ENCODE results near the gene NUP37. TPM values are rescaled to one million over a fixed set of nuclear protein-coding genes. Genes with fewer than 3 reads are reported as not detected.

Gene NUP37
- total RNA-seq, 1 donor from 2014 or later, result 19.1 TPM

DNA sequence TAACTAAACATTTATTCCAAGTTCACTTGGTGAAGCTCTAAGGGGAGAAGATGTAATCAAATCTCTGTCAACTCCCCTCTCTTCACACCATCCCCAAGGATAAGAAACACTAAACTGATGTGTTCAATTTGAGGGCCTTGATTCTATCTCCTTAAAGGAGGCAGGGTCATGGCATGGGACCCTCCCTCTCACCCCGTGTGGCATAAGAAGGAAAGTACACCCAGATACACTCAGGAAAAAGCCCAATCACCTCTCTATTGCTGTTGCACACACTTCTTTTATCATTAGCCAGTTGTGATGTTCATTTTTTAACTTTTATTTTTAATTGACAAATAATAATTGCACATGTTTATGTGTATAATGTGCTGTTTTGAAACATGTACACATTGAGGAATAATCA is 93.2 kb downstream of the NUP37 start:
- ATAC-seq (no peak), DNase-seq (no peak)
- Histone ChIP-seq H3K36me3 (peaks cover 29% of the 10 kb centered on the region), H3K4me1 (no peaks in the 10 kb centered on the region), H3K9me3 (no peaks in the 10 kb centered on the region), H3K27ac (no peak overlapping the region), H3K4me3 (no peak overlapping the region), H3K27me3 (ENCODE audit: low read depth) (no peaks in the 10 kb centered on the region)
- TF ChIP-seq CTCF (IDR thresholded peaks at IDR 0.05), result no peak
- intact Hi-C loops (cut with DNase I), result no loop called here

DNA sequence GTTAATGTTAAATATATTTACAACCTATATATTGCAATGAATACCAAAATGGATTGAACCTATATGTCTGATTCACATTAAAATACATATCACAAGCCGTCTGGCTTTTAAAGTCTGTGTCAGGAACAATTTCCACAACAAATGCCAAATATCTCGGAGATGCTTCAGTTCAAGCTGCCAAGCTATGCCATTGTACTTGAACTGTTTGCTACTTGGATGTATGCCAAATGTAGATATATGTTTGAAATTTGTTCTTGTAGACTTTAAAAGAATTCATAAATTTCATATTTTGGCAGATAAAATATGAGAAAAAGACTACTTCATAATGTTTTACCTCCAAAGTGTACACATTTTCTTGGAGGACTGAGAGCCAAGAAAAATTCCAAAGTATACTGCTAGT is 95.1 kb downstream of the NUP37 start:
- H3K4me3 ChIP-seq, result no peak overlapping the region
- ATAC-seq, result no peak
- no peak for TF ChIP-seq CTCF (IDR thresholded peaks at IDR 0.05)

DNA sequence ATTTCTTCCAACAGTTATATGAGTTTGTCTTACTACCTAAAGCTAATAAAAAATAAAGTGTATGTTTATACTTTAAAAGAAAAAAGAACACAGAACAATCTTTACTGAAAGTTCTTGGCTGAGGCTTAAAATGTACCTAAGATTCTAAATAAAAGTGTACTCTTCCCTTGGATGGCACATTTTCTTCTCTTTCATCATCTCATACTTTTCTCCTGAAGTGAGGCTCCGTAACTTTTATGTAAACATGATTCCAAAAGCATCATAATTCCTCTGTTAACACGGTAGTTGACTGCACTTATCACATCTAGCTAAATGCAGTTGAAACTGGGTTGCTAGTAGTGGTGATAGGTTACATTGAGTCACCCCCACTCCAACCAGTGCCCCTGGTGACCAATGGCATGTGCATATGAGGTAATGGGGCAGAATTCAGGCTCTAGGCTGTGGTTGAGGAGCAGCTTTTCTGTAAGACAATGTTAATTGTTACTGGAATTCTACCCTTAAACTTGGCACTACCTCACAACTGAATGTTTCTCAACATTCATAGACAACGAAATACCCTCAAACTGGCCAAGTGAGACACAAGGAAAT is 96.5 kb downstream of the NUP37 start:
- DNase-seq, result no peak
- no peaks in the 10 kb centered on the region for H3K9me3 ChIP-seq
- intact Hi-C loops (cut with DNase I), result no loop called here
- no peak for TF ChIP-seq CTCF (IDR thresholded peaks at IDR 0.05)
- ATAC-seq, result peak; percentile 27 to 45
- no peaks in the 10 kb centered on the region for H3K27me3 ChIP-seq (ENCODE audit: low read depth)
- H3K27ac ChIP-seq, result no peak overlapping the region
- no peaks in the 10 kb centered on the region for H3K4me1 ChIP-seq
- H3K4me3 ChIP-seq, result no peak overlapping the region
- H3K36me3 ChIP-seq, result peaks cover 28% of the 10 kb centered on the region

More for the DNA sequence above, 95.1 kb downstream of the NUP37 start:
- Histone ChIP-seq H3K4me1 (no peaks in the 10 kb centered on the region), H3K36me3 (peaks cover 27% of the 10 kb centered on the region), H3K27ac (no peak overlapping the region), H3K27me3 (ENCODE audit: low read depth) (no peaks in the 10 kb centered on the region), H3K9me3 (no peaks in the 10 kb centered on the region)
- intact Hi-C loops (cut with DNase I), result no loop called here
- DNase-seq, result no peak

Other genes starting within 250 kb of the NUP37 start
- 148 TPM for gene DRAM1, start 242.5 kb downstream of the NUP37 start, total RNA-seq
- 38.2 TPM for gene WASHC3, start 58.1 kb downstream of the NUP37 start, total RNA-seq
- 1.7 TPM for gene PARPBP, start 69 bp upstream of the NUP37 start, total RNA-seq
- not detected for gene PMCH, start 77.7 kb upstream of the NUP37 start, total RNA-seq

Data from lower lobe of right lung (tissue), 2 donors.